ENCODE measurements around the gene ASTN2.

ASTN2 gene

GRCh38 chr9:117002686-117003085 lies 412.2 kb downstream of the ASTN2 start:
- no peak for DNase-seq

GRCh38 chr9:117000834-117001233 lies 414.0 kb downstream of the ASTN2 start:
- DNase-seq: no peak

GRCh38 chr9:117000196-117000723 lies 414.6 kb downstream of the ASTN2 start:
- DNase-seq: no peak

- no peak for DNase-seq
Observed at GRCh38 chr9:116998305-116998704, 416.6 kb downstream of the ASTN2 start.

- DNase-seq: no peak
Observed at GRCh38 chr9:116992865-116993264, 422.0 kb downstream of the ASTN2 start.

GRCh38 chr9:116991051-116991450 lies 423.8 kb downstream of the ASTN2 start:
- DNase-seq: no peak

- DNase-seq: no peak
Observed at GRCh38 chr9:116990592-116990991, 424.3 kb downstream of the ASTN2 start.

- DNase-seq: no peak
Observed at GRCh38 chr9:116987721-116988485, 427.0 kb downstream of the ASTN2 start.

- DNase-seq: no peak
Observed at GRCh38 chr9:116986015-116986414, 428.8 kb downstream of the ASTN2 start.

- no peak for DNase-seq
Observed at GRCh38 chr9:116985596-116985995, 429.3 kb downstream of the ASTN2 start.

GRCh38 chr9:116984111-116984510 lies 430.7 kb downstream of the ASTN2 start:
- DNase-seq: no peak

- no peak for DNase-seq
Observed at GRCh38 chr9:116980582-116981120, 434.2 kb downstream of the ASTN2 start.

GRCh38 chr9:116979456-116979855 lies 435.4 kb downstream of the ASTN2 start:
- DNase-seq: no peak

- no peak for DNase-seq
Observed at GRCh38 chr9:116978155-116978554, 436.7 kb downstream of the ASTN2 start.

GRCh38 chr9:116975126-116975525 lies 439.7 kb downstream of the ASTN2 start:
- DNase-seq: no peak

GRCh38 chr9:116966199-116966598 lies 448.7 kb downstream of the ASTN2 start:
- DNase-seq: no peak

GRCh38 chr9:116964258-116964657 lies 450.6 kb downstream of the ASTN2 start:
- no peak for DNase-seq

- DNase-seq: no peak
Observed at GRCh38 chr9:116959809-116960208, 455.0 kb downstream of the ASTN2 start.

GRCh38 chr9:116958881-116959280 lies 456.0 kb downstream of the ASTN2 start:
- DNase-seq: no peak

- no peak for DNase-seq
Observed at GRCh38 chr9:116954731-116955130, 460.1 kb downstream of the ASTN2 start.

- DNase-seq: no peak
Observed at GRCh38 chr9:116953271-116953670, 461.6 kb downstream of the ASTN2 start.

- DNase-seq: no peak
Observed at GRCh38 chr9:116952436-116952810, 462.4 kb downstream of the ASTN2 start.

GRCh38 chr9:116951588-116952435 lies 463.0 kb downstream of the ASTN2 start:
- DNase-seq: no peak

GRCh38 chr9:116945817-116946216 lies 469.0 kb downstream of the ASTN2 start:
- no peak for DNase-seq
